HepG2 (cell line): ENCODE results near the gene MC4R. TPM values are rescaled to one million over a fixed set of nuclear protein-coding genes. Genes with fewer than 3 reads are reported as not detected.

Experiments used
- ATAC-seq: fragments of 200-7000 bp; cut with Tn5 transposase; 3 replicates; pipeline ENCODE4 v1.9.1; 2020; ENCODE audit warnings: mild to moderate bottlenecking, moderate library complexity
- BruUV-seq: library from RNA; stranded (reverse); fragments of 400-500 nt; replicated peaks from 2 replicates; lab custom pipeline; 2021; lab: Mats Ljungman, UMichigan
- CTCF ChIA-PET: fragments of 300-600 bp; formaldehyde crosslinking; extraction: SDS; loops from one replicate; lab custom pipeline; 2021; ENCODE audit warnings: low total read pairs, inconsistent platforms, low intra/inter-chr PET ratio; lab: Yijun Ruan, JAX
- POLR2A ChIA-PET: fragments of 350-600 bp; sonication (Branson Sonifier 250); formaldehyde crosslinking; loops from one replicate; lab custom pipeline; 2020; ENCODE audit warnings: antibody characterized with exemption, inconsistent platforms; lab: Yijun Ruan, JAX
- DNase-seq: peaks from one replicate; pipeline ENCODE4 v3.0.0-alpha.2; 2015; ENCODE audit warnings: low spot score
- FAIRE-seq: peaks from 3 replicates; lab custom pipeline; 2011; peaks lifted over from hg19 to GRCh38; lab: Jason Lieb, UNC
- H2AFZ ChIP-seq: one replicate; pipeline ENCODE4 v1.6.1; 2011; ENCODE audit warnings: low read length, inconsistent platforms
- H3K27ac ChIP-seq: fragments of 300-600 bp; 3 replicates; pipeline ENCODE4 v1.8.0; 2011; ENCODE audit warnings: mixed run types, mild to moderate bottlenecking, mixed read lengths, low read length, inconsistent platforms; ENCODE audit not compliant: insufficient read depth; ENCODE audit errors: extremely low read length
- H3K27me3 ChIP-seq, 2 experiments: fragments of 200-600 bp in 1 of 2; 2 replicates in 1 of 2; 3 replicates in 1 of 2; pipeline versions ENCODE4 v1.6.0 to v1.8.0; 2011; ENCODE audit warnings: low read length in 2 of 2, mild to moderate bottlenecking in 2 of 2, moderate library complexity in 2 of 2, inconsistent platforms in 1 of 2; ENCODE audit not compliant: insufficient read depth in 2 of 2, control insufficient read depth in 1 of 2
- H3K36me3 ChIP-seq, 2 experiments: fragments of 200-600 bp in 1 of 2; replicated peaks in 1 of 2; 2 replicates in 1 of 2; 3 replicates in 1 of 2; pipeline versions ENCODE4 v1.5.1 to v1.8.0; 2011; ENCODE audit warnings: low read length in 2 of 2, inconsistent platforms in 1 of 2; ENCODE audit not compliant: insufficient read depth in 2 of 2, control insufficient read depth in 1 of 2
- H3K4me1 ChIP-seq: 2 replicates; pipeline ENCODE4 v1.5.1; 2012; ENCODE audit warnings: low read length, inconsistent platforms; ENCODE audit not compliant: insufficient read depth
- H3K4me2 ChIP-seq: 2 replicates; pipeline ENCODE4 v1.6.0; 2011; ENCODE audit warnings: low read depth, low read length, inconsistent platforms
- H3K4me3 ChIP-seq, 3 experiments: fragments of 200-600 bp in 1 of 3; sonication (generic), shearing (Covaris generic) in 1 of 3; replicated peaks in 1 of 3; 2 replicates each; pipeline ENCODE4 v1.5.1; 2011 to 2016; ENCODE audit warnings: low read length in 3 of 3, inconsistent platforms in 2 of 3, low read depth in 2 of 3, mild to moderate bottlenecking in 2 of 3, control low read depth in 1 of 3, mixed read lengths in 1 of 3; ENCODE audit not compliant: insufficient read depth in 1 of 3
- H3K79me2 ChIP-seq: one replicate; pipeline ENCODE4 v1.6.1; 2011; ENCODE audit warnings: low read length, inconsistent platforms; ENCODE audit not compliant: insufficient read depth
- H3K9ac ChIP-seq: 2 replicates; pipeline ENCODE4 v1.6.0; 2011; ENCODE audit warnings: mild to moderate bottlenecking, low read depth, low read length, inconsistent platforms; ENCODE audit not compliant: insufficient read depth
- H3K9me3 ChIP-seq: 2 replicates; pipeline ENCODE4 v1.5.1; 2012; ENCODE audit warnings: mild to moderate bottlenecking, low read length
- H4K20me1 ChIP-seq: 2 replicates; pipeline ENCODE4 v1.6.0; 2011; ENCODE audit warnings: inconsistent platforms, mild to moderate bottlenecking, low read length, moderate library complexity; ENCODE audit not compliant: insufficient read depth
- CBX1 ChIP-seq: IDR thresholded peaks from one replicate; pipeline ENCODE4 v1.6.1; 2016; ENCODE audit warnings: antibody characterized with exemption, low read depth
- CEBPB ChIP-seq: IDR thresholded peaks from 2 replicates; pipeline ENCODE4 v1.6.1; 2011; ENCODE audit warnings: low read depth, low read length, improper control_type of control experiment, borderline replicate concordance
- CEBPG ChIP-seq: IDR thresholded peaks from 2 replicates; pipeline ENCODE4 v1.6.1; 2016
- FOXA1 ChIP-seq, 2 experiments: fragments of 450-650 bp in 1 of 2; sonication (generic) in 1 of 2; formaldehyde crosslinking in 1 of 2; IDR thresholded peaks; 2 replicates each; pipeline versions ENCODE4 v1.4.0 to v1.6.1; 2016 to 2020; ENCODE audit warnings: missing genetic modification reagents in 1 of 2
- FOXA3 ChIP-seq: IDR thresholded peaks from 2 replicates; pipeline ENCODE4 v1.6.1; 2016; ENCODE audit warnings: missing genetic modification reagents, missing compliant biosample characterization
- FOXP4 ChIP-seq: sonication (generic); formaldehyde crosslinking; IDR thresholded peaks from 2 replicates; pipeline ENCODE4 v1.4.0; 2020; ENCODE audit warnings: missing genetic modification reagents
- GZF1 ChIP-seq: sonication (generic); formaldehyde crosslinking; IDR thresholded peaks from 2 replicates; pipeline ENCODE4 v1.5.1; 2020; ENCODE audit warnings: mild to moderate bottlenecking, missing genetic modification reagents
- KDM3A ChIP-seq: IDR thresholded peaks from 2 replicates; pipeline ENCODE4 v1.6.1; 2018; ENCODE audit warnings: low read depth, missing compliant biosample characterization
- NFE2L2 ChIP-seq: fragments of 150-350 bp; IDR thresholded peaks from 2 replicates; pipeline ENCODE4 v1.6.1; 2014; ENCODE audit warnings: low read length
- ZFP1 ChIP-seq: IDR thresholded peaks from 2 replicates; pipeline ENCODE4 v1.6.1; 2016
- ZNF503 ChIP-seq: sonication (generic); formaldehyde crosslinking; IDR thresholded peaks from 2 replicates; pipeline ENCODE4 v1.4.0; 2020; ENCODE audit warnings: missing genetic modification reagents
- ZXDC ChIP-seq: sonication (generic); formaldehyde crosslinking; IDR thresholded peaks from 2 replicates; pipeline ENCODE4 v1.5.0; 2020; ENCODE audit warnings: mild to moderate bottlenecking, missing genetic modification reagents
- WGBS: methylation state at CpG from one replicate; pipeline ENCODE4 v1.1.6; 2017; ENCODE audit warnings: low lambda C conversion rate; 5-methylcytosine and 5-hydroxymethylcytosine counted together
- in situ Hi-C: cut with HindIII; loops from 2 replicates; pipeline ENCODE4 v1.10.0; 2017; ENCODE audit warnings: low pct_unique_long_range_greater_than_20kb; ENCODE audit not compliant: extremely low pct_ligation_motif_present
- intact Hi-C: fragments of 100-400 bp; cut with micrococcal nuclease; formaldehyde crosslinking; loops from one replicate; pipeline ENCODE4 v1.10.0; 2022; ENCODE audit not compliant: unreplicated experiment
- polyA plus RNA-seq, 8 experiments: library from polyadenylated mRNA; depleted of rRNA in 3 of 8; stranded (reverse) in 7 of 8; unstranded in 1 of 8; fragments of >200 nt; fragmentation: Illumina TruSeq in 4 of 8; extraction: Trizol in 4 of 8; gene quantifications; 2 replicates each; pipeline versions ENCODE4 v1.2.1 to v1.2.3, GENCODE V29; 2011 to 2016; ENCODE audit warnings: low read depth in 4 of 8, missing spikeins in 1 of 8, mixed read lengths in 1 of 8; ENCODE audit not compliant: insufficient read depth in 1 of 8
- total RNA-seq, 5 experiments: library from RNA; depleted of rRNA; stranded (reverse); fragments of >200 nt; fragmentation: Illumina TruSeq; extraction: Trizol; gene quantifications; 2 replicates each; pipeline ENCODE4 v1.2.3, GENCODE V29; 2016; ENCODE audit warnings: low read depth in 1 of 5

The MC4R gene
- total and polyA plus RNA-seq, 2 of the 13 experiments (the other 11 are each of a cell fraction or from before 2014, with no cell fraction given): not detected

- TF ChIP-seq FOXP4 (CRISPR knock-in tag): no peak
- TF ChIP-seq ZFP1: no peak
- TF ChIP-seq CBX1: no peak
Observed at GRCh38 chr18:60383893-60384292, 11.3 kb upstream of the MC4R start (continued).

GRCh38 chr18:60377778-60378469 lies 5.3 kb upstream of the MC4R start:
- BruUV-seq: no TSS peak
- in situ Hi-C loops (no loop called here), intact Hi-C loops (no loop called here)
- no peak overlapping the region for H3K27ac ChIP-seq
- no peak overlapping the region for H3K4me3 ChIP-seq
- TF ChIP-seq NFE2L2 (peak; percentile 40; the same call in 1 of the 2 replicates), FOXA1 (IDR thresholded peaks at IDR 0.05) (no peak), FOXA1 (CRISPR knock-in tag; IDR thresholded peaks at IDR 0.05) (0 out of 2 replicates have a peak, but pooled peaks have one; percentile 23), ZXDC (CRISPR knock-in tag) (no peak), ZNF503 (CRISPR knock-in tag) (no peak), CEBPG (CRISPR knock-in tag) (0 out of 2 replicates have a peak, but pooled peaks have one; percentile 16), CEBPB (peak; percentile 63; the same call in 1 of the 2 replicates), FOXA3 (peak; percentile 60; the same call in 1 of the 2 replicates), KDM3A (CRISPR knock-in tag) (no peak), GZF1 (no peak)
- no peak overlapping the region for H2AFZ ChIP-seq
- 0% methylated on average over 2 of the region's 2 CpGs for WGBS
- FAIRE-seq (no peak), DNase-seq (no peak), ATAC-seq (no peak)
- CTCF ChIA-PET: no interaction called here
- H3K9ac ChIP-seq: no peak overlapping the region
- no peaks in the 10 kb centered on the region for H3K27me3 ChIP-seq
- no peaks in the 10 kb centered on the region for H3K9me3 ChIP-seq
- H3K4me1 ChIP-seq: no peaks in the 10 kb centered on the region
- H3K36me3 ChIP-seq: no peaks in the 10 kb centered on the region
- H4K20me1 ChIP-seq: no peaks in the 10 kb centered on the region
- no peaks in the 10 kb centered on the region for H3K79me2 ChIP-seq
- POLR2A ChIA-PET: no interaction called here
- H3K4me2 ChIP-seq: no peak overlapping the region
